A549 treated with CpdA at 1 μM for 4 hours (cell line): Measurements from ENCODE around the gene NAGLU. TPM values are rescaled to one million over a fixed set of nuclear protein-coding genes. Genes with fewer than 3 reads are reported as not detected.

Source experiments
- total RNA-seq: library from RNA; stranded (reverse); fragments of 200-300 nt; extraction: Qiagen RNA extraction; gene quantifications from 5 replicates; pipeline ENCODE4 v1.2.3, GENCODE V29; 2022; ENCODE audit warnings: low read depth

NAGLU gene
- total RNA-seq = 31.1 to 46.8 TPM (median 42.4 TPM) in 5 replicates

GRCh38 chr17:42536048-42536371 is at the start of gene NAGLU:
TSS of gene NAGLU (plus strand) at chr17:42536241. CDS start at chr17:42536273, 32 bp downstream.

GRCh38 chr17:42552736-42553135 is 16.7 kb downstream of the NAGLU start, which contains the start of gene HSD17B1:
TSS of gene HSD17B1 (plus strand) at chr17:42552923. CDS start at chr17:42552934, 11 bp downstream.

GRCh38 chr17:42561897-42562387 is 25.9 kb downstream of the NAGLU start, which contains the start of gene COASY:
TSS of gene COASY (plus strand) at chr17:42562148. CDS start at chr17:42562623, 475 bp downstream.

GRCh38 chr17:42566883-42567573 is 31.0 kb downstream of the NAGLU start, which contains the start of gene MLX:
TSS of gene MLX (plus strand) at chr17:42567100. CDS start at chr17:42567125, 25 bp downstream.

GRCh38 chr17:42577532-42578281 is 41.7 kb downstream of the NAGLU start, which contains the start of gene PSMC3IP:
TSS of gene PSMC3IP (minus strand) at chr17:42577729. CDS start at chr17:42577686, 43 bp downstream.

Other genes starting within 250 kb of the NAGLU start
- gene STAT5A, start 247.7 kb upstream of the NAGLU start, total RNA-seq = 5.8 to 8.2 TPM (median 6.4 TPM) in 5 replicates
- 82.9 to 90.0 TPM (median 84.6 TPM) in 5 replicates for gene STAT3, start 147.8 kb upstream of the NAGLU start, total RNA-seq
- gene CAVIN1, start 113.0 kb upstream of the NAGLU start, total RNA-seq = 423 to 509 TPM (median 462 TPM) in 5 replicates
- 38.9 to 52.3 TPM (median 50.4 TPM) in 5 replicates for gene ATP6V0A1, start 77.4 kb upstream of the NAGLU start, total RNA-seq
- 1.2 to 1.9 TPM (median 1.5 TPM) in 5 replicates for gene HSD17B1, start 16.7 kb downstream of the NAGLU start, total RNA-seq
- gene COASY, start 25.9 kb downstream of the NAGLU start, total RNA-seq = 104 to 135 TPM (median 124 TPM) in 5 replicates
- gene MLX, start 30.9 kb downstream of the NAGLU start, total RNA-seq = 51.8 to 60.6 TPM (median 57.2 TPM) in 5 replicates
- 35.3 to 49.1 TPM (median 36.5 TPM) in 5 replicates for gene PSMC3IP, start 41.5 kb downstream of the NAGLU start, total RNA-seq
- gene RETREG3, start 73.1 kb downstream of the NAGLU start, total RNA-seq = 27.4 to 32.7 TPM (median 29.2 TPM) in 5 replicates
- 145 to 162 TPM (median 150 TPM) in 5 replicates for gene TUBG1, start 73.4 kb downstream of the NAGLU start, total RNA-seq
- gene TUBG2, start 123.0 kb downstream of the NAGLU start, total RNA-seq = 21.3 to 26.6 TPM (median 23.8 TPM) in 5 replicates
- 11.4 to 20.4 TPM (median 18.3 TPM) in 5 replicates for gene PLEKHH3, start 140.8 kb downstream of the NAGLU start, total RNA-seq
- gene CCR10, start 145.6 kb downstream of the NAGLU start, total RNA-seq = 0.30 to 0.63 TPM (median 0.37 TPM) in 5 replicates
- 5.1 to 6.9 TPM (median 5.5 TPM) in 5 replicates for gene CNTNAP1, start 146.3 kb downstream of the NAGLU start, total RNA-seq
- 8.1 to 12.6 TPM (median 11.6 TPM) in 5 replicates for gene EZH1, start 208.8 kb downstream of the NAGLU start, total RNA-seq
- 0.65 to 1.3 TPM (median 0.99 TPM) in 5 replicates for gene RAMP2, start 225.0 kb downstream of the NAGLU start, total RNA-seq
- gene VPS25, start 237.2 kb downstream of the NAGLU start, total RNA-seq = 126 to 132 TPM (median 128 TPM) in 5 replicates
- 0.92 to 2.0 TPM (median 1.3 TPM) in 5 replicates for gene WNK4, start 244.4 kb downstream of the NAGLU start, total RNA-seq